ENCODE results near the gene HDAC4.
"Not testable (repeated sequence)": the region's sequence is repeated elsewhere in the genome, so short reads cannot be mapped to it uniquely, and the experiment has no call there.

The HDAC4 gene

GRCh38 chr2:239073270-239073669, 327.6 kb downstream of the HDAC4 start:
- TF ChIP-seq CTCF (IDR thresholded peaks at IDR 0.05): no peak

GRCh38 chr2:239072786-239073185, 328.0 kb downstream of the HDAC4 start:
- no peak overlapping the region for H3K27ac ChIP-seq
- no peak for TF ChIP-seq CTCF (IDR thresholded peaks at IDR 0.05)
- H3K4me3 ChIP-seq: no peak overlapping the region
- DNase-seq (ENCODE audit: low spot score): no peak

More at GRCh38 chr2:239073270-239073669, 327.6 kb downstream of the HDAC4 start:
- H3K4me3 ChIP-seq: no peak overlapping the region
- no peak overlapping the region for H3K27ac ChIP-seq
- no peak for DNase-seq (ENCODE audit: low spot score)

GRCh38 chr2:239070466-239070865, 330.4 kb downstream of the HDAC4 start:
- Histone ChIP-seq H3K27ac (no peak overlapping the region), H3K4me3 (no peak overlapping the region)
- no peak for DNase-seq (ENCODE audit: low spot score)
- no peak for TF ChIP-seq CTCF (IDR thresholded peaks at IDR 0.05)

GRCh38 chr2:239069362-239070333, 331.2 kb downstream of the HDAC4 start:
- H3K27ac ChIP-seq; DNase-seq (ENCODE audit: low spot score); H3K4me3 ChIP-seq: not testable (repeated sequence)

GRCh38 chr2:239068411-239068810, 332.4 kb downstream of the HDAC4 start:
- no peak for DNase-seq (ENCODE audit: low spot score)
- H3K27ac ChIP-seq: no peak overlapping the region

GRCh38 chr2:239067196-239067865, 333.5 kb downstream of the HDAC4 start:
- no peak for TF ChIP-seq CTCF (IDR thresholded peaks at IDR 0.05)
- Histone ChIP-seq H3K27ac (no peak overlapping the region), H3K4me3 (no peak overlapping the region)
- DNase-seq (ENCODE audit: low spot score): no peak

More at GRCh38 chr2:239068411-239068810, 332.4 kb downstream of the HDAC4 start:
- no peak for TF ChIP-seq CTCF (IDR thresholded peaks at IDR 0.05)
- H3K4me3 ChIP-seq: no peak overlapping the region

- DNase-seq (ENCODE audit: low spot score): no peak
- Histone ChIP-seq H3K4me3 (no peak overlapping the region), H3K27ac (no peak overlapping the region)
- TF ChIP-seq CTCF (IDR thresholded peaks at IDR 0.05): no peak
Measured at GRCh38 chr2:239066597-239066996, 334.2 kb downstream of the HDAC4 start.

All from coronary artery (tissue), 2 donors.